GM19193 (cell line): ENCODE data around the gene CARD19.

Experiments used
- POLR2A ChIP-seq: IDR thresholded peaks from 4 replicates; pipeline ENCODE4 v1.6.1; 2011; ENCODE audit not compliant: insufficient read depth, insufficient read length; ENCODE audit errors: extremely low read depth

The CARD19 gene

DNA sequence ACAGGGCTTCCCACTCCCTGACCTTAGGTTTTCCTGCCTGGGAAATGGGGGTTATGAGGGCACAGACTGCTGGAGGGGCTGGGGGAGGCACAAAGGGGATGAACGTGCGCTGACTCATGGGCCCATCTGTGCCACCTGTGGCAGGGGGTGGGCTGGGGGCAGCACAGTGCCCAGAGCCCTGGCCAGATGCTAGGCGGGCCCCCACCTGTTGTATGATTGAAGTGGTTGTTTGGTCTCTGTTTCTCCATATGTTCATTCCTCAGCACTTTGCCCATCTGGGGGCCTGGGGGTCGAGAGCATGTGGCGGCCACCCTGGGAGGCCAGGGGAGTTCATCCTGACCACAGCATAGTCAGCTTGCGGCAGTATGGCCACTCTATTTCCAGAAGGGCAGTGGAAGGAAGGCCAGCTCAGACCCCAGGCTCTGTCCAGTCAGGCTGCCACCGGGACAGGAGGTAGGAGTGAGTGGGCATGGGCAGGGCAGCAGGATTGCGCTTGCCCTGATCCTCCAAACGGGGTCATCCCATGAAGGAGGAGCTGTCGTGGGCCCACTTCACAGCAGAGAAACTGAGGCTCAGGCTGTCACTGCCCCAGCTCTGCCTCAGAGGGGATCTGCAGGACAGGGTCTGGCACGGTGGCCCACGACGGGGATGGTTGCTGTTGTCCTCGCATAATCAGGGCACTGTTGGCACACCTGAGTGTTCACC is 38.9 kb downstream of the CARD19 start:
- no peak for TF ChIP-seq POLR2A

DNA sequence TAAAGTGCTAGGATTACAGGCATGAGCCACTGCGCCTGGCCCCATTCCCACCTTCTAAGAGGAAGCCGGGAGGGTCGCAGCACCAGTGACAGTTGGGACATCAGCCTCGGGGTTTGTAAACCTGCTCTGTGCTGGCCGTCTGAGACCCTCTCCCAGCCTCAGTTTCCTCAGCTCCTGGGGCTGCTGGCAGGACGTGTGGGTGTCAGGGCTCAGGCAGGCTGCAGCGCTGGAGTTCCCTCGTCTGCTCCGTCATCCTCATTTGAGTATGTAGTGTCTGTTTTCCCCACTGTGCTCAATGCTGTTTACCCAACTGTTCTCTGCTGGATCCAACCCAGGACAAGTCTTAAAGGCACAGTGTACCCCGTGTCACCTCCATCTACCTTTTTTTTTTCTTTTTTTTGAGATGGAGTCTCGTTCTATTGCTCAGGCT is 40.0 kb downstream of the CARD19 start:
- no peak for TF ChIP-seq POLR2A

DNA sequence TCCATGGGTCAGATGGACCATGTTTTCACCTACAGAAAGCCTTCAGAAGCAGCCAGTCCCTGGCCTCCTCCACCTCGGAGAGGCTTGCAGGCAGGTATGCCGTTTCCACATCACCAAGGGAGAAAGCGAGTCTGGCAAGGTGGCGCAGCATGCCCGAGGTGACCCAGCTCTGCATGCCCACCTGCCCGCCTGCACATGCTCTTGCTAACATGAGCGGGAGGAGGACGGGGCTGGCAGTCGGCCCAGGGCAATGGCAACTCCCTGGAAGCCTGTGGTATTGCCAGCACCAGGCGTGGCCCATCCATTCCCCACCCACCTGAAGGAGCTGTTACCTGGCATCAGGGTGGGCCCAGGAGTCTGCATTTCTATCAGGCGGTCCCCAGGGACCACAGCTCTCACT is 41.3 kb downstream of the CARD19 start:
- no peak for TF ChIP-seq POLR2A

DNA sequence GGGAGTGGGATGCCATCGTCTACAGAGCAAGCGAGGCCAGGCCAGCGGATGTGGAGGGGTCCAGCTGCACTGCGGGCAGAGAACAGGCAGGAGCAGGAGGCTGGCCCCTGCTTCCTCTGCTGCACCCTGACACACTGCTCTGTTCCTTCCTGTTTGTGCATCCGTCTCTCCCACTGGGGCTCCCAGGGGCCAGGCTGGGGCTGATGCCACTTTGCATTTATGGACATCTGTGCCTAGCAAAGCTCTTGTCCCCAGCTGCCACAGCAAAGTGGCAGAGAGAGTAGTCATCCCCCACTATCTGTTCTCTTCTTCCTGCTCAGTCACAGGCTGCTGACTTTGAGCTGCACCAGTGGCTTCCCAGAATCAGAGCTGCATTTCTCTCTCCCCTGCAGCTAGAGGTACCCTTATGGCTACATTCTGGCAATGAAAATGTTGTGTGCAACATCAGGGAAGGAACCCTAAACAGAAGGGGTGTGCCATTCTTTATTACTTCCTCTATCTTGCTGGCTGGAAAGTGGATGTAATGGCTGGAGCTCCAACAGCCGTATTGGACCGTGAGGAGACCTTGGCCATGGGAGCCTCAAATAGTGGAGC is 42.3 kb downstream of the CARD19 start:
- no peak for TF ChIP-seq POLR2A

DNA sequence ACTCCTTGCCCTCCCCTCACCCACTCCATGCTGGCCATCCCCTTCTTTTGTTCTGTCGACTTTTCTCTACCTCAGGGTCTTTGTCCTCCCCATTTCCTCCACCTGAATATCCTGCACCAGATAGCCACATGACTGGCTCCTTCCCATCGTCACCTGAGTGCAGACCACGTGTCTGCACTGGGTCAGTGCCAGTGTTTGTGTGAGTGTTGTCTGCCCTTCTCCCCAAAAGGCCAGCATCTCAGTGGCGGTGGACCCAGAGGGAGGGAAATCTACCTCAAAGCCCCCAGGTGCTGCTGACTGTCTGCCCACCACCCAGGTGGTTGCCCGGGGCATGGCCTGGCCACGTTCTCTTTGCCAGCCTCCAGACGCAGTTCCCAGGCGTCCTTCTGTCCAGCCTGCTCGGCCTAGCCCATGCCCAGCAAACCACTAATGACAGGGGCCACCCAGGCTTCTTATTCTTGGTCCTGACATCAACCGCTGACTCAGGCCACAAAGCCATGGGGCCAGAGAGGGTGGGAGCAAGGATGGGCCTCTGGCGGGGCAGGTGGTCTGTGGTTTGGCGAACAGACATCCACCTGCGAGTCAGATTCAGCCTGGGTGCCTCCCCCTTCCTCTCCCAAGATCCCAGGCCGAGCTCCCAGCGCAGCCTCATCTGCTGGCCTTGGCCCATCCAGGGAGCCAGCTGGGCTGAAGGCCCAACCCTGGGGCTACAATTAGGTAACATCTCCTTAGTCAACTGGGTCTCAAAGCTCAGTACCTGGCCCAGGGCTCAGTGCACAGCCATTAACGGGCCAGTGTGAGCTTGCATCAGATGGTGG is 43.6 kb downstream of the CARD19 start:
- TF ChIP-seq POLR2A: no peak

DNA sequence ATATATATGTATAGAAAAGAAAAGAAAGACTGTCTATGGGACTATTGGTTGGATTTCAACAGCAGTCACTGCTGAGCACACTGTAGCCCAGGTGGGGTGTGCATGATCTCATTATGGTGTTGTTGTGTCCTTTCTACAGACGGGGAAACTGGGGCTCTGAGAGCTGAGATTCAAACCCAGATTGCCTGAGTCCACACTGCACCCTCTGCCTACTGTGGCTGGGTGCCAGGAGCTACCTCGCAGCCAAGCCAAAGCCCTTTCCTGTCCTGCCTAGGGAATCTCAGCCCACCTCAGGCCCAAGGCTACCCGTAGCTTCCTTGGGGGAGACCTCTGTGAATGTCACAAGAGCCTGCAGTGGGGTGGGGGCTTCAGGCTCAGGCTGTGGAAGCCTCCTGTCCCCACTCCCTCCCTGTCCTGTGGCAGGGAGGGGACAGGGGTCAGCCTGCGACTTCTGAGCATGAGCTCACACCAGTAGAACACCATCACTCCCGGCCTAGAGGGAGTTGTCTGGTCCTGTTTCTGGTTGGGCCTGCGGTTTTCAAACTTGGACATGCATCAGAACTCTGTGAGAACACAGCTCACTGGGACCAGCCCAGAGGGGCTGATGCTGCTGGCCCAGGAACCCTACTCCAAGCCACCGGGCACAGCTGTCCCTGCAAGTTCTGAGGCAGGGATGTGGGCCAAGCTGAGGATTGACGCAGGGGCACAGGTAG is 45.9 kb downstream of the CARD19 start:
- no peak for TF ChIP-seq POLR2A

DNA sequence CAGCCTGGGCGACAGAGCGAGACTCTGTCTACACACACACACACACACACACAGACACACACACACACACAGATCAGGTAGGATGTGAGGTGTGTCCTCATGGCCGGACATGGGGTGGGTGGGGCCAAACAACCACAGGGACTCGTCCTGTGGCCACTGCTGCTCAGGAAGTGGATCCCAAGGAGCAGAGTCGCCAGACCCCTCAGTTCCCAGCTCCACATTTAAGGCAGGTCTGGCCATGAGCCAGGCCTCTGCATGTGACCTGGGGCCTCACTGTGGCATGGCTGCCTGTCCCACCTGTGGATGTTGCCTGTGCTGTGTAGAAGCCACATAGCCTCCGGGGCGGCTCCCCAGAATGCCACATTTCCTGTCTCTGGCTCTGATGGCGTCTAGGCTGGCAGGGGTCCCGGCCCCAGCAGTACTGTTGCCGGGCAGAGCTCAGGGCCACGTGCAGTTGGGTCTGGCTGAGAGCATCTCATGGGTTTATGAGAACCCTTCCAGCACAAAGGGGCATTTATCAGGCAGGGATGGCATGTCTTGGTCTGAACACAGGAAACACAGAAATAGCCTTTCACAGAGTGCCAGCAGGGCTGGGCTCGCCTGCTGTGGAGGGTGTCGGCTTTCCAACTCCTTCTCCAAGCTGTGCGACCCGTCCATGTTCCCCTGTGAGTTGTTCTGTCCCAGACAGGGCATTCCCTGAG is 48.0 kb downstream of the CARD19 start:
- TF ChIP-seq POLR2A: no peak

DNA sequence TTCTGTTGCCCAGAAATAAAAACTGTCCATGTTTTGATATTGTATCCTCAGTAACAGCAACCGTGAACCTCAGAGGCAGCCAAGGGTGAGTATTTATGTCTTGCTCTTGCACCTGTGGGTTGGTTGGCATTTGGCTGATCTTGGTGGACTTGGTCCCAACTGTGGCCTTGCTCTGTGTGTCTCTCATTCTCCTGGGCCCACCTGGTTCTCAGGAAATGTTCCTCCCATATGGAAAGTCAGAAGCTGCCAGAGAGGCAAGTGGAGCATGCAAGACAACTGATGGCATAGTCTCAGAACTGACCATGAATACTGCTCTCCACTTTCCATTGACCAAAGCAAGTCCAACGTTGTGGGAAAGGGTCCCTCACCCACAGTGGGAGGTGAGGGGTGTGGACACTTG is 51.6 kb downstream of the CARD19 start:
- TF ChIP-seq POLR2A: no peak

DNA sequence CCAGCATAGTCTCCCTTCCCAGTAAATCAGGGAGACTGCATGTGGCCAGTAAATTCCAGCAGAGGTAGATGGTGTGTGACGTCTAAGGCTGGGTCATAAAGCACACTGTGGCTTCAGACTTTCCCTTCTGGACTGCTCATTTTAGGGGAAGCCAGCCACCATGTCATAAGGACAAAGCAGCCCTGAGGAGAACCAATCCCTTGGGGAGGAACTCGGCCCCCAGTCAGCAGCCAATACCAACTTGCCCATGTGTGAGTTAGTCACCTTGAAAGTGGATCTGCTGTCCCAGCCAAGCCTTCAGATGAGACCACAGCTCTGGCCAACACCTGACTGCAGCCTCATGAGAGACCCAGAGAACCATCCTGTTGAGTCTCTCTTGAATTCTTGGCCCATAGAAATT is 52.7 kb downstream of the CARD19 start:
- TF ChIP-seq POLR2A: no peak

DNA sequence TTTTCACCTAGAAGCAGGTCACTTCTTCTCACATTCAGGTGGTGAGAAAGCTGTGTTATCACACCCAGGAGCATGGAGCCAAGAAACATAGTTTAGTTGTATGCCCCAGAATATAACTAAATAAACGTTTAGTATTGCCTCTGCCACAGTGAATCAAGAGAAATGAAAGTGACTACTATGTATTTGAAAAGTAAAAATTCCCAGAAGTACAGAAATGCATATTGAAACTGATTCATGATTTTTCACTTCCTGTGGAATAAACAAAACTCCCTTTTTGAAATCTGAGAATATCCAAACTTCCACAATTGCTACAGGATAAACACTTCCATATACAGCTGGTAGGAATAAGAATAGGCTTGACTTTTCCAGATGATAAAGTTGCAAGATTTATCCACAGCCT is 53.3 kb downstream of the CARD19 start:
- no peak for TF ChIP-seq POLR2A

DNA sequence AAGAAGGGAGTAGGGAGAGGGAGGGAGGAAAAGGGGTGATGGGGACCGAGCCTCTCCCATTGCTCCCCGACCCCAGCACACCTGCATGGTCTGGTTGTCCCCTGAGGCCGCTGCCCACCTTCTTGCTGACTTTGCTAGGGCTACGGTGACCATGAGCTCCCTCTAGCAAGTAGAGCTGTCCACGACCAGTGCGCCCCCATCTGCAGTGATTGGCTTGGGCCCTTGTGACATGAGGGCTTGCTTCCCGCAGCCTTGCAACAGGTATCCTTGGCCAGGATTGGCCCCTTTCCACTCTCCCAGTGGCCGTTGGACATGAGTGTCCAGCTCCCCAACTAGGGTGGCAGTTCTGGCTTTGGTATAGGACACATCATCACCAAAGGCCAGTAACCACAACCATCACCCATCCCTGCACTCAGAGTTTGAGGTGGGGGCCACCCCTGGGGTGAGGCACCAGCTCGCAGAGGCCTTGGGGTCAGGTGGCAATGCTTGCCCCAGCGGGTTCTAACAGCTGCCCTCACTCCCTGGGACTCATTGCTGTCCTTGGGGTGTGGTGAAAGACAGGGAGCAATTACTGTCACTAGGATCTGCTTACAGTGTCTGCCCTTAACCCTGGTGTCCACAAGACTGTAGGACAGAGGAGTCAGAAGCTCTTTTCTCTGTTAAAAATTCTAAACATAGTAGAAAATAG is 55.2 kb downstream of the CARD19 start:
- TF ChIP-seq POLR2A: no peak

DNA sequence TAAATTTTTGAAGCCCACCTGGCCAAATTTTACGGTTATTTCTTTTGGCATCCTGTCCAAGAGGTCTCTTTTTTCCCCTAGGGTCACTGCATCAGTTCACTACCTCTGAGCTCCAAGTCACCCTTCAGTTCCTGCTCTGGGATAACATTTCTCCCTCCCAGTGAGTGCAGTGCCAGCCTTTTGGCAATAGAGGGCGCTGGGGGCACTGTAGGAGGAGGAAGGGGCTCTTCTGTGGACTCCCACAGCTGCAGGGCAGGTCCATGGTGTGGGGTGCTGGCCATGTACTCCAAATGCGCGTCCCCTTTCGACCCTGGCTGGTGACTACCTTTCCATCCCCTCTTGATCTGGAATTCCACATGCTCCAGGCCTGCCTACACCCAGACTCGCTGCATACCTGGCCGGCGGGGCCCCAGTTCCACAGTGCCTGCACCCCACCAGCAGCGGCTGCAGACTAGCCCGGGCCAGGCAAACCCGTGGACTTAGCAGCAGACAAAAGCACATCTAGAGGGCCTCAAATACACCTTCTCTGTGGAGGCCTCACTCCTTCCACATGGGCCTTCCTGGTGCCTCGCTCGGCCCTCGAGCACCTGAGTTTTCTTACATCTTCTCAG is 58.4 kb downstream of the CARD19 start:
- TF ChIP-seq POLR2A: no peak

DNA sequence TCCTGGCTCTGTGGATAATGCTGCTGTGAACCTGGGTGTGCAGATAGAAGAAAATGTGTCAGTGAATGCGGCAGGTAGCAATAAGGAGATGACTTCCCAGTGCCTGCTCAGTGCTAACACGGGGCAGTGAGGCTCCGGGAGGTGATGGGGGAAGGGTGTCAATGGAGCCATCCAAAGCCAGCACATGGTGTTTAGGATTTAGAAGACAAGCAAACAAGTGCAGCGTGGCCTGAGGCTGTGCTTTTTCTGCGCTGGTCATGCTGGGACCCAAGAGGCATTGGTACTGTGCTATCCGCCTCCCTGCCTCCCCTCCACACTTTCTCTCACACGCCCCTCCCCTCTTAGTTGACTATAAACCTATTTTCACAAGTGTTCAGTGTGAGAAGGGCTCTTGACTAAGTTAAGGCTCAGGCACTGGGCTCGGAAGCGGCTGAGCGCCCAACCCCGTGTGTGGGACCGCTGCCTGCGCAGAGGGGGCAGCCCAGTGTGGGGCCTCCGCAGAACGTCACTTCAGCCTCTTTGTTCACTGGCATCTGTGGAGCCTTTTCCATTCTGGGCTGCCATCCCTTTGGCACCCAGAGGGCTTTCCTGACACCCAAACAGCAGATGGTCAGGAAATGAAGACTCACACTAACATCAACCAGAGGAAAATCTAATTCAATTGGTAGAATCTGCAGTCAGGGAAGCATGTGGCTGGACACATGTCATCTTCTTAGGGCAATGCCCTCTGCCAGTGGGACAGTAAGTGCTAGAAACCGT is 59.9 kb downstream of the CARD19 start:
- no peak for TF ChIP-seq POLR2A
